PFSK-1 (cell line): ENCODE results near the gene PTBP1.

Experiments
- POLR2AphosphoS5 ChIP-seq: IDR thresholded peaks from 2 replicates; pipeline ENCODE4 v1.6.1; 2012; ENCODE audit warnings: low read depth, mild to moderate bottlenecking, control low read depth, low read length, moderate library complexity
- REST ChIP-seq, 2 experiments: IDR thresholded peaks; 2 replicates each; pipeline versions ENCODE4 v1.6.1 to v1.8.0; 2011 to 2012; ENCODE audit warnings: low read depth in 2 of 2, low read length in 2 of 2, control low read depth in 1 of 2, inconsistent platforms in 1 of 2, mild to moderate bottlenecking in 1 of 2, moderate library complexity in 1 of 2; ENCODE audit not compliant: insufficient read depth in 1 of 2
- SIN3A ChIP-seq: IDR thresholded peaks from 2 replicates; pipeline ENCODE4 v1.6.1; 2012; ENCODE audit warnings: mild to moderate bottlenecking, low read length, moderate library complexity, borderline replicate concordance; ENCODE audit not compliant: insufficient read depth

GRCh38 chr19:803099-803561, 5.9 kb downstream of the PTBP1 start:
- TF ChIP-seq POLR2AphosphoS5 (no peak), REST (IDR thresholded peaks at IDR 0.05; ENCODE audit: insufficient read depth in 1 of 2, low read depth in 2 of 2, low read length in 2 of 2) (no peak), SIN3A (no peak)
